Activated CD8-positive, alpha-beta memory T cell treated with anti-CD3 and anti-CD28 coated beads, Interleukin-2, amount 50 U/mL, for 24 hours (primary cell): Measurements from ENCODE around the gene USP25.

Experiments used
- DNase-seq: peaks from one replicate; pipeline ENCODE4 v3.0.0-alpha.2; 2020; ENCODE audit errors: extremely low read depth

USP25 gene

GRCh38 chr21:15763359-15763758 lies 33.6 kb downstream of the USP25 start:
- DNase-seq = no peak

GRCh38 chr21:15764878-15765277 lies 35.1 kb downstream of the USP25 start:
- DNase-seq = no peak

GRCh38 chr21:15766952-15767603 lies 37.3 kb downstream of the USP25 start:
- DNase-seq = no peak

GRCh38 chr21:15768045-15768601 lies 38.3 kb downstream of the USP25 start:
- no peak for DNase-seq

- no peak for DNase-seq
Measured at GRCh38 chr21:15768853-15769252, 39.1 kb downstream of the USP25 start.

GRCh38 chr21:15771311-15771710 lies 41.5 kb downstream of the USP25 start:
- no peak for DNase-seq

- no peak for DNase-seq
Measured at GRCh38 chr21:15772654-15773053, 42.9 kb downstream of the USP25 start.

- no peak for DNase-seq
Measured at GRCh38 chr21:15774590-15774989, 44.8 kb downstream of the USP25 start.

GRCh38 chr21:15775291-15775690 lies 45.5 kb downstream of the USP25 start:
- DNase-seq = no peak

- no peak for DNase-seq
Measured at GRCh38 chr21:15775981-15776380, 46.2 kb downstream of the USP25 start.

GRCh38 chr21:15776818-15777217 lies 47.0 kb downstream of the USP25 start:
- no peak for DNase-seq

GRCh38 chr21:15781986-15782385 lies 52.2 kb downstream of the USP25 start:
- DNase-seq = no peak

GRCh38 chr21:15788847-15789523 lies 59.2 kb downstream of the USP25 start:
- no peak for DNase-seq

GRCh38 chr21:15793109-15793508 lies 63.3 kb downstream of the USP25 start:
- DNase-seq = no peak

- DNase-seq = no peak
Measured at GRCh38 chr21:15793550-15794235, 63.9 kb downstream of the USP25 start.

GRCh38 chr21:15794277-15794912 lies 64.6 kb downstream of the USP25 start:
- DNase-seq = no peak

- no peak for DNase-seq
Measured at GRCh38 chr21:15795533-15795932, 65.8 kb downstream of the USP25 start.

- DNase-seq = no peak
Measured at GRCh38 chr21:15797577-15798363, 68.0 kb downstream of the USP25 start.

GRCh38 chr21:15801352-15801863 lies 71.6 kb downstream of the USP25 start:
- no peak for DNase-seq

- DNase-seq = no peak
Measured at GRCh38 chr21:15804247-15805005, 74.6 kb downstream of the USP25 start.
